ENCODE results near the gene SDC1.

DNA sequence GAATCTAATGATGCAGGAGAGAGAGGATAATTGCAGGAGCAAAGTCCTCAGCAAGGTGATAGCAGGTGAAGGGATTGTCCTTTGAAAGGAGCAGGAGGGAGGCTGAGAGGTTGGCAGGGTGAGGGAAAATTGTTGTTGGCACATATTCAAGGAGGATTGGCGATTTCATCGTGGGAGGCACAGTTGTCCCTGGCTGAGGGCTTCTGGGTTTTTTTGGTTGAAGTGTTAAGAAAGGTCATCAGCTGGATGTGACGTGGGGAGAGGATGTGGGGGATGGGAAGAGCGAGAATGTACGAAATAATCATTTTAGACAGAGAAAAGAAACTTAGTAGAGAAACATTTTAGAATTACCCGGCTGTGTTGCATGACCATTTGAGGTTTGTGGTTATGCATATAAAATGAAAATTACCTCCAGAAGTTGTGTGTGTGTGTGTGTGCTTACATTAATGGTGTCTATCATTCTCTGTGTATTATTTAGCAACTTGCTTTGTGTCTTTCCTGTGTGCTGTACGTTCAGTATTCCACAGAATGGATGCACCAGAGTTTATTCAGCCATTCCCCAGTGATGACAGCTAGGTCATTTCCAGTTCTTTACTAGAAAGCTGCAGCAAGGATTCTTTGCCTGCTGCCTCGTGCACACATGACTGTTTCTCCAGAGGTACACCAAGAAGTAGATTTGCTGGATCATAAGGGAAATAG is 67.6 kb downstream of the SDC1 start:
- TF ChIP-seq, protein P1, sequence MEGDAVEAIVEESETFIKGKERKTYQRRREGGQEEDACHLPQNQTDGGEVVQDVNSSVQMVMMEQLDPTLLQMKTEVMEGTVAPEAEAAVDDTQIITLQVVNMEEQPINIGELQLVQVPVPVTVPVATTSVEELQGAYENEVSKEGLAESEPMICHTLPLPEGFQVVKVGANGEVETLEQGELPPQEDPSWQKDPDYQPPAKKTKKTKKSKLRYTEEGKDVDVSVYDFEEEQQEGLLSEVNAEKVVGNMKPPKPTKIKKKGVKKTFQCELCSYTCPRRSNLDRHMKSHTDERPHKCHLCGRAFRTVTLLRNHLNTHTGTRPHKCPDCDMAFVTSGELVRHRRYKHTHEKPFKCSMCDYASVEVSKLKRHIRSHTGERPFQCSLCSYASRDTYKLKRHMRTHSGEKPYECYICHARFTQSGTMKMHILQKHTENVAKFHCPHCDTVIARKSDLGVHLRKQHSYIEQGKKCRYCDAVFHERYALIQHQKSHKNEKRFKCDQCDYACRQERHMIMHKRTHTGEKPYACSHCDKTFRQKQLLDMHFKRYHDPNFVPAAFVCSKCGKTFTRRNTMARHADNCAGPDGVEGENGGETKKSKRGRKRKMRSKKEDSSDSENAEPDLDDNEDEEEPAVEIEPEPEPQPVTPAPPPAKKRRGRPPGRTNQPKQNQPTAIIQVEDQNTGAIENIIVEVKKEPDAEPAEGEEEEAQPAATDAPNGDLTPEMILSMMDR (IDR thresholded peaks at IDR 0.05) = no peak
- TF ChIP-seq POLR2AphosphoS5 (IDR thresholded peaks at IDR 0.05; ENCODE audit: insufficient read depth in 1 of 2, low read depth in 1 of 2) = no peak

All from vagina (tissue), 2 donors.